SU-DHL-6 (cell line): ENCODE measurements around the gene IQCN.

Experiments
- H2AFZ ChIP-seq: fragments of 200-600 bp; sonication (generic); 2 replicates; pipeline ENCODE4 v1.6.1; 2014; ENCODE audit warnings: low read depth, mild to moderate bottlenecking, moderate library complexity, mixed read lengths, antibody characterized with exemption, low read length; ENCODE audit not compliant: severe bottlenecking
- H3F3A ChIP-seq: fragments of 200-600 bp; shearing (Covaris generic); 2 replicates; pipeline ENCODE4 v1.6.0; 2016; ENCODE audit warnings: antibody characterized with exemption, mild to moderate bottlenecking; ENCODE audit not compliant: insufficient read depth
- H3K27ac ChIP-seq: fragments of 200-600 bp; sonication (generic); 2 replicates; pipeline ENCODE4 v1.5.1; 2016; ENCODE audit warnings: low read depth, mild to moderate bottlenecking, low read length, moderate library complexity, mixed read lengths
- H3K27me3 ChIP-seq: fragments of 200-600 bp; sonication (generic), shearing (Covaris generic); 2 replicates; pipeline ENCODE4 v1.6.0; 2014; ENCODE audit warnings: mild to moderate bottlenecking, low read length
- H3K36me3 ChIP-seq: fragments of 200-600 bp; sonication (generic); 2 replicates; pipeline ENCODE4 v1.6.1; 2014; ENCODE audit warnings: mild to moderate bottlenecking, low read length, mixed read lengths
- H3K4me2 ChIP-seq: fragments of 300-600, 200-600 bp; shearing (Covaris generic), sonication (generic); 2 replicates; pipeline ENCODE4 v1.6.0; 2014; ENCODE audit warnings: low read length, low read depth, mild to moderate bottlenecking; ENCODE audit not compliant: poor library complexity, severe bottlenecking
- H3K4me3 ChIP-seq: fragments of 200-600 bp; sonication (generic); 2 replicates; pipeline ENCODE4 v1.5.1; 2014; ENCODE audit warnings: antibody characterized with exemption, low read length, mild to moderate bottlenecking, mixed read lengths; ENCODE audit not compliant: insufficient read depth, poor library complexity, severe bottlenecking
- H3K79me2 ChIP-seq: fragments of 200-600 bp; sonication (generic); 2 replicates; pipeline ENCODE4 v1.6.1; 2014; ENCODE audit warnings: mild to moderate bottlenecking, low read length, moderate library complexity; ENCODE audit not compliant: insufficient read depth
- H3K9ac ChIP-seq: fragments of 200-600 bp; sonication (generic); 2 replicates; pipeline ENCODE4 v1.7.0; 2014; ENCODE audit warnings: mild to moderate bottlenecking, low read length
- H3K9me2 ChIP-seq: fragments of 200-600 bp; sonication (generic); replicated peaks from 2 replicates; pipeline ENCODE4 v1.6.1; 2014; ENCODE audit warnings: low read length; ENCODE audit not compliant: insufficient read depth
- H3K9me3 ChIP-seq: fragments of 200-600 bp; sonication (generic); 2 replicates; pipeline ENCODE4 v1.6.1; 2014; ENCODE audit warnings: low read length, mixed read lengths; ENCODE audit not compliant: insufficient read depth
- H4K20me1 ChIP-seq: fragments of 200-600 bp; sonication (generic); 2 replicates; pipeline ENCODE4 v1.6.1; 2014; ENCODE audit warnings: low read depth, mild to moderate bottlenecking, antibody characterized with exemption, low read length, moderate library complexity, mixed read lengths
- CTCF ChIP-seq: fragments of 200-600 bp; sonication (generic); IDR thresholded peaks from one replicate; pipeline ENCODE4 v1.5.1; 2017; ENCODE audit warnings: antibody characterized with exemption, mild to moderate bottlenecking, low read length, moderate library complexity; ENCODE audit not compliant: insufficient read depth, poor library complexity, severe bottlenecking
- EZH2phosphoT487 ChIP-seq: fragments of 200-600 bp; sonication (generic), shearing (Covaris generic); conservative IDR thresholded peaks from 2 replicates; pipeline ENCODE4 v1.6.1; 2018; ENCODE audit warnings: mild to moderate bottlenecking, antibody characterized with exemption, low read length, moderate library complexity, mixed read lengths

IQCN gene

GRCh38 chr19:18301718-18302111, 27.5 kb upstream of the IQCN start:
- Histone ChIP-seq H3F3A (peaks cover 9% of the 10 kb centered on the region; the same call in 1 of the 2 replicates), H3K27ac (no peak overlapping the region), H3K9ac (no peak overlapping the region), H3K4me2 (no peak overlapping the region), H3K4me3 (no peak overlapping the region), H3K9me2 (no peaks in the 10 kb centered on the region), H3K36me3 (no peaks in the 10 kb centered on the region), H3K27me3 (no peaks in the 10 kb centered on the region), H3K9me3 (no peaks in the 10 kb centered on the region), H3K79me2 (no peaks in the 10 kb centered on the region), H4K20me1 (no peaks in the 10 kb centered on the region), H2AFZ (no peak overlapping the region)
- TF ChIP-seq EZH2phosphoT487: no peak
- TF ChIP-seq CTCF: no peak

GRCh38 chr19:18300930-18301717, 26.9 kb upstream of the IQCN start:
- H2AFZ ChIP-seq: no peak overlapping the region

GRCh38 chr19:18299654-18300053, 25.4 kb upstream of the IQCN start:
- H3K27ac ChIP-seq: no peak overlapping the region
- no peak overlapping the region for H3K4me3 ChIP-seq
- no peaks in the 10 kb centered on the region for H3K36me3 ChIP-seq
- H3K9ac ChIP-seq: no peak overlapping the region
- H3K9me2 ChIP-seq: no peaks in the 10 kb centered on the region
- no peak overlapping the region for H3K4me2 ChIP-seq
- H3K79me2 ChIP-seq: no peaks in the 10 kb centered on the region
- TF ChIP-seq CTCF (no peak), EZH2phosphoT487 (no peak)
- H3K27me3 ChIP-seq: no peaks in the 10 kb centered on the region
- H3F3A ChIP-seq: 0 out of 2 replicates have a peak, but pooled peaks cover 1% of the 10 kb centered on the region
- no peaks in the 10 kb centered on the region for H4K20me1 ChIP-seq
- no peak overlapping the region for H2AFZ ChIP-seq
- no peaks in the 10 kb centered on the region for H3K9me3 ChIP-seq

More at GRCh38 chr19:18300930-18301717, 26.9 kb upstream of the IQCN start:
- 0 out of 2 replicates have a peak, but pooled peaks cover 7% of the 10 kb centered on the region for H3F3A ChIP-seq
- H3K9me3 ChIP-seq: no peaks in the 10 kb centered on the region
- TF ChIP-seq EZH2phosphoT487 (no peak), CTCF (no peak)
- no peaks in the 10 kb centered on the region for H3K27me3 ChIP-seq
- no peak overlapping the region for H3K4me3 ChIP-seq
- H3K79me2 ChIP-seq: no peaks in the 10 kb centered on the region
- no peaks in the 10 kb centered on the region for H4K20me1 ChIP-seq
- H3K9ac ChIP-seq: no peak overlapping the region
- no peak overlapping the region for H3K27ac ChIP-seq
- H3K9me2 ChIP-seq: no peaks in the 10 kb centered on the region
- no peak overlapping the region for H3K4me2 ChIP-seq
- no peaks in the 10 kb centered on the region for H3K36me3 ChIP-seq
